ENCODE results near the gene CDC14B.
"Not testable (repeated sequence)": the region's sequence is repeated elsewhere in the genome, so short reads cannot be mapped to it uniquely, and the experiment has no call there.

CDC14B gene

DNA sequence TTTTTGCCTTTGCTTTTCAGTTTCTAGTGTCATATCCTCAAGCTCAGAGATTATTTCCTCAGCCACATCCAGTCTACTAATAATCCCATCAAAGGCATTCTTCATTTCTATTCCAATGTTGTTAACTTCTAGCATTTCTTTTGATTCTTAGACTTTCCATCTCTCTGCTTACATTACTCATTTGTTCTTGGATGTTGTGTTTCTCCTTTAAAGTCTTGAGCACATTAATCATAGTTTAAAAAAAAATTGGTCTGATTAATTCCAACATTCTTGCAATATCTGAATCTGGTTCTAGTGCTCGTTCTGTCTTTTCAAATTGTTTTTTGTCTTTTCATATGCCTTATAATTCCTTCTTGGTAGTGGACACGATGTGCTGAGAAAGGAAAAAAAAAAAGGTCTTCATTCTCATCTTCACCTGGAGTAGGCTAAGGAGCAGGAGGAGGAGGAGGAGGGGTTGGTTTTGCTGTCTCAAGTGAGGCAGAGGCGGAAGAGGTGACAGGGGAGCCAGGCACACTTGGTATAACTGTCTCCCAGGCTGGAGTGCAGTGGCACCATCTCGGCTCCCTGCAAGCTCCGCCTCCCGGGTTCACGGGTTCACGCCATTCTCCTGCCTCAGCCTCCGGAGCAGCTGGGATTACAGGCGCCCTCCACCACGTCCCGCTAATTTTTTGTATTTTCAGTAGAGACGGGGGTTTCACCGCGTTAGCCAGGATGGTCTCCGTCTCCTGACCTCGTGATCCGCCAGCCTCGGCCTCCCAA is 19.1 kb upstream of the CDC14B start:
- no peaks in the 10 kb centered on the region for H3K36me3 ChIP-seq (ENCODE audit: control insufficient read depth, insufficient read depth, low read length)
- DNase-seq (ENCODE audit: extremely low read depth, insufficient read length), result no peak
- TF ChIP-seq, protein P1, sequence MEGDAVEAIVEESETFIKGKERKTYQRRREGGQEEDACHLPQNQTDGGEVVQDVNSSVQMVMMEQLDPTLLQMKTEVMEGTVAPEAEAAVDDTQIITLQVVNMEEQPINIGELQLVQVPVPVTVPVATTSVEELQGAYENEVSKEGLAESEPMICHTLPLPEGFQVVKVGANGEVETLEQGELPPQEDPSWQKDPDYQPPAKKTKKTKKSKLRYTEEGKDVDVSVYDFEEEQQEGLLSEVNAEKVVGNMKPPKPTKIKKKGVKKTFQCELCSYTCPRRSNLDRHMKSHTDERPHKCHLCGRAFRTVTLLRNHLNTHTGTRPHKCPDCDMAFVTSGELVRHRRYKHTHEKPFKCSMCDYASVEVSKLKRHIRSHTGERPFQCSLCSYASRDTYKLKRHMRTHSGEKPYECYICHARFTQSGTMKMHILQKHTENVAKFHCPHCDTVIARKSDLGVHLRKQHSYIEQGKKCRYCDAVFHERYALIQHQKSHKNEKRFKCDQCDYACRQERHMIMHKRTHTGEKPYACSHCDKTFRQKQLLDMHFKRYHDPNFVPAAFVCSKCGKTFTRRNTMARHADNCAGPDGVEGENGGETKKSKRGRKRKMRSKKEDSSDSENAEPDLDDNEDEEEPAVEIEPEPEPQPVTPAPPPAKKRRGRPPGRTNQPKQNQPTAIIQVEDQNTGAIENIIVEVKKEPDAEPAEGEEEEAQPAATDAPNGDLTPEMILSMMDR (IDR thresholded peaks at IDR 0.05; ENCODE audit: insufficient read depth, low read length, poor library complexity, severe bottlenecking), result no peak
- H3K27me3 ChIP-seq (replicated peaks; ENCODE audit: control insufficient read depth, insufficient read depth, low read length), result no peaks in the 10 kb centered on the region
- H3K4me3 ChIP-seq (replicated peaks; ENCODE audit: low read depth, low read length), result no peak overlapping the region

DNA sequence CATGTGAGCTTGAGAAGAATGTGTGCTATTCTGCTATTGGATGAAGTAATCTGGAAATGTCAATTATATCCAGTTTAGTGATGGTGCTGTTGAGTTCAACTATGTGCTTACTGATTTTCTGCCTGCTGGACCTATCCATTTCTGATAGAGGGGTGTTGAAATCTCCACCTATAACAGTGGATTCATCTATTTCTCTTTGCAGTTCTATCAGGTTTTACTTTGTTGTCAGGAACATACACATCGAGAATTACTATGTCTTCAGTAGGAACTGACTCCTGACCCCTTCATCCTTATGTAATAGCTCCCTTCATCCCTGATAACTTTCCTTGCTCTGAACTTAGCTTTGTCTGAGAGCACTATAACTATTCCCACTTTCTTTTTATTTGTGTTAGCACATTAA is 16.7 kb upstream of the CDC14B start:
- TF ChIP-seq, protein P1 (IDR thresholded peaks at IDR 0.05; ENCODE audit: insufficient read depth, low read length, poor library complexity, severe bottlenecking), result no peak
- no peaks in the 10 kb centered on the region for H3K36me3 ChIP-seq (ENCODE audit: control insufficient read depth, insufficient read depth, low read length)
- no peak overlapping the region for H3K4me3 ChIP-seq (replicated peaks; ENCODE audit: low read depth, low read length)
- DNase-seq (ENCODE audit: extremely low read depth, insufficient read length), result no peak
- H3K27me3 ChIP-seq (replicated peaks; ENCODE audit: control insufficient read depth, insufficient read depth, low read length), result no peaks in the 10 kb centered on the region

DNA sequence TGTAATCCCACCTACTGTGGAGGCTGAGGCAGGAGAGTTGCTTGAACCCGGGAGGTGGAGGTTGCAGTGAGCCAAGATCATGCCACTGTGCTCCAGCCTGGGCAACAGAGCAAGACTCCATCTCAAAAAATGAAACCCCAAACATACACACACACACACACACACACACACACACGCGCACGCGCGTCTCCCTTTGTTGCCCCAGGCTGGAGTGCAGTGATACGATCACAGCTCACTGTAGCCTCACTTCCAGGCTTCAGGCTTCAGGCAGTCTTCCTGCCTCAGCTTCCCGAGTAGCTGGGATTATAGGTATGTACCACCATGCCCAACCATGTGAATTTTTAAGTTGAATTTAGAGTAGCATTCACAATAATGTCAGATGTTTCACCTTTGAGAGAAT is 13.9 kb upstream of the CDC14B start:
- not testable (repeated sequence) for H3K27me3 ChIP-seq (replicated peaks; ENCODE audit: control insufficient read depth, insufficient read depth, low read length); DNase-seq (ENCODE audit: extremely low read depth, insufficient read length); H3K36me3 ChIP-seq (ENCODE audit: control insufficient read depth, insufficient read depth, low read length); H3K4me3 ChIP-seq (replicated peaks; ENCODE audit: low read depth, low read length)

DNA sequence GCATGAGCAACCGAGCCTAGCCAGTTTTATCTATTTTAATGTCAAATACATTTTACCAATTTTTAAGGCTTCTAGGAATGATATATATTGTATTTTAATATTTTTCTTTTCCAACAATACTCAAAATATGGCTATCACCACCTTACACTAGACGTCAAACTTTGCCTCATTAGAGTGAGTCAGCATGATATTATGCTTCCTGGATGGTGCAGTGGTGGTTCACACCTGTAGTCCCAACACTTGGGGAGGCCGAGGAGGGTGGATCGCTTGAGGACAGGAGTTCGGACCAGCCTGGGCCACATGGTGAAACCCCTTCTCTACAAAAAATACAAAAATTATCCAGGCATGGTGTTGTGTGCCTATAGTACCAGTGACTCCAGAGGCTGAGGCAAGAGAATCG is 7.3 kb upstream of the CDC14B start:
- H3K27me3 ChIP-seq (replicated peaks; ENCODE audit: control insufficient read depth, insufficient read depth, low read length), result no peaks in the 10 kb centered on the region; the same call in 1 of the 2 replicates
- TF ChIP-seq, protein P1 (IDR thresholded peaks at IDR 0.05; ENCODE audit: insufficient read depth, low read length, poor library complexity, severe bottlenecking), result no peak
- DNase-seq (ENCODE audit: extremely low read depth, insufficient read length), result no peak
- no peaks in the 10 kb centered on the region for H3K36me3 ChIP-seq (ENCODE audit: control insufficient read depth, insufficient read depth, low read length)
- no peak overlapping the region for H3K4me3 ChIP-seq (replicated peaks; ENCODE audit: low read depth, low read length)

DNA sequence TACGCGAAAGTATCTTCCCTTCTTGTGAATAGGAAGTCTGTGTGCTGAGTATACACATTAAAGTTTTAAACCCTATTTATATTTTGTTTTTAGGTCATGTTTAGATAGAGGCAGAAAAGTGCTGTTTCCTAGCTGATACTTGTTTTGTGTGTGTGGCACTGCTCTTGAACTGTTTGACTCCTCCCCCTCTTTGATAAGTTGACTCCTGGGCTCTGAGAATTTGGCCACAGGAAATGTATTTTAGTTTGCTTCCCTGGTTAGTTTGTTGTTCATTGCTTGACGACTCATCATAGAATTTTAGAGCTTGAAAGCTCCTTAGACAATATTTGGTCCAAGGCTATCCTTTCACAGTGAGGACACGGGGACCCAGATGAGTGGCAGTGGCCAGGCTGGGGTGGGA is 2.0 kb upstream of the CDC14B start:
- no peak for DNase-seq (ENCODE audit: extremely low read depth, insufficient read length)
- Histone ChIP-seq H3K27me3 (replicated peaks; ENCODE audit: control insufficient read depth, insufficient read depth, low read length) (no peaks in the 10 kb centered on the region; the same call in none of the 2 replicates), H3K4me3 (replicated peaks; ENCODE audit: low read depth, low read length) (no peak overlapping the region), H3K36me3 (ENCODE audit: control insufficient read depth, insufficient read depth, low read length) (no peaks in the 10 kb centered on the region)
- TF ChIP-seq, protein P1 (IDR thresholded peaks at IDR 0.05; ENCODE audit: insufficient read depth, low read length, poor library complexity, severe bottlenecking), result no peak

DNA sequence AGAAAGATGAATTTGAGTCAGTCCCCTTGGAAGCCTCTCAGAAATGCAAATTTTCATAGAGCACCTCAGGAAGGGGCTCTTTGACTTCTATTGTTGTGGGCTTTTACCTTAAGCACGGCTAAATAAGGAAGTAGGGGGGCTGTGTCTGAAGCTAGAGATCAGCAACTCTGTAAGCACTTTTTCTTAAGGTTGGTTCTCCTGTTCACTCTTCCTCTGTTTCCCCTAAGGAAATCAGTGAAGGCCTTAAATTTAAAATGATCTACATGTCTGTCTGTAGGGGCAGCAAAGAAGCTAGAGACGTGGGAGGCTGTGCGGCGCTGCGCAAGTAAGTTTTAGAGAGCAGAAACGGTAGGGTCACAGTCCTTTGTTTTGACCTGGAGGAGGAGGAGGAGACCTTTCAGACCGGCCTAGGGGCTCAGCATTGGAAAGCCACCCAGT is 1.2 kb upstream of the CDC14B start:
- TF ChIP-seq, protein P1 (IDR thresholded peaks at IDR 0.05; ENCODE audit: insufficient read depth, low read length, poor library complexity, severe bottlenecking), result no peak
- Histone ChIP-seq H3K27me3 (replicated peaks; ENCODE audit: control insufficient read depth, insufficient read depth, low read length) (no peaks in the 10 kb centered on the region; the same call in none of the 2 replicates), H3K36me3 (ENCODE audit: control insufficient read depth, insufficient read depth, low read length) (no peaks in the 10 kb centered on the region), H3K4me3 (replicated peaks; ENCODE audit: low read depth, low read length) (no peak overlapping the region)
- DNase-seq (ENCODE audit: extremely low read depth, insufficient read length), result no peak
